Fibroblast of mammary gland (primary cell): ENCODE measurements around the gene GSG1.
"Not testable (repeated sequence)": the region's sequence is repeated elsewhere in the genome, so short reads cannot be mapped to it uniquely, and the experiment has no call there.

Experiments used
- DNase-seq: peaks from one replicate; pipeline ENCODE4 v3.0.0-alpha.2; 2010; ENCODE audit warnings: low read depth
- H3K4me3 ChIP-seq: 2 replicates; pipeline ENCODE4 v1.5.1; 2011; ENCODE audit warnings: low read depth, mild to moderate bottlenecking, low read length, moderate library complexity; ENCODE audit not compliant: control insufficient read depth
- TF ChIP-seq, protein P1 (sequence below): conservative IDR thresholded peaks from 2 replicates; pipeline ENCODE4 v1.5.1; 2011; ENCODE audit warnings: low read depth, low read length, inconsistent platforms; ENCODE audit not compliant: control insufficient read depth, insufficient read depth

Gene GSG1

GRCh38 chr12:13069380-13069779, 34.1 kb downstream of the GSG1 start:
- TF ChIP-seq, protein P1, sequence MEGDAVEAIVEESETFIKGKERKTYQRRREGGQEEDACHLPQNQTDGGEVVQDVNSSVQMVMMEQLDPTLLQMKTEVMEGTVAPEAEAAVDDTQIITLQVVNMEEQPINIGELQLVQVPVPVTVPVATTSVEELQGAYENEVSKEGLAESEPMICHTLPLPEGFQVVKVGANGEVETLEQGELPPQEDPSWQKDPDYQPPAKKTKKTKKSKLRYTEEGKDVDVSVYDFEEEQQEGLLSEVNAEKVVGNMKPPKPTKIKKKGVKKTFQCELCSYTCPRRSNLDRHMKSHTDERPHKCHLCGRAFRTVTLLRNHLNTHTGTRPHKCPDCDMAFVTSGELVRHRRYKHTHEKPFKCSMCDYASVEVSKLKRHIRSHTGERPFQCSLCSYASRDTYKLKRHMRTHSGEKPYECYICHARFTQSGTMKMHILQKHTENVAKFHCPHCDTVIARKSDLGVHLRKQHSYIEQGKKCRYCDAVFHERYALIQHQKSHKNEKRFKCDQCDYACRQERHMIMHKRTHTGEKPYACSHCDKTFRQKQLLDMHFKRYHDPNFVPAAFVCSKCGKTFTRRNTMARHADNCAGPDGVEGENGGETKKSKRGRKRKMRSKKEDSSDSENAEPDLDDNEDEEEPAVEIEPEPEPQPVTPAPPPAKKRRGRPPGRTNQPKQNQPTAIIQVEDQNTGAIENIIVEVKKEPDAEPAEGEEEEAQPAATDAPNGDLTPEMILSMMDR, result no peak
- DNase-seq, result no peak
- no peak overlapping the region for H3K4me3 ChIP-seq

DNA sequence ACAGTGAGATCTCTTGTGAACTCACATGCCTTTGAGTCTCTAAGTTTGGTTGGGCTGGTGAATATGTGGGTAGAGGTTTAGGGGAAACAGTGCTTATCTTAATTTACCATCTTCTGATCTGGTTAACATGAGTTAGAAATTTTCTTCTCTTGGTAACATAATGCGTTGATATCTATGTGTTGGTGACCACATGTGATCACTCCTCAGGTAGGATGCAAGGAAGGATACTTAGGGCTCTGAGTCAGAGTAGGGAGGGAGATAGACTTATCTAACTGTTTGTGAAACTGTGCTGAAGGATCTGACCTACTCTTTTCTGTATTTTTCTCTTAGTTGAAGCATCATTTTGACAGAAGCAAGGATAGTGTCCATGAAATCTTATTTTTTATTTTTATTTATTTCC, 36.1 kb downstream of the GSG1 start:
- H3K4me3 ChIP-seq, result no peak overlapping the region
- DNase-seq, result no peak
- TF ChIP-seq, protein P1, result no peak

DNA sequence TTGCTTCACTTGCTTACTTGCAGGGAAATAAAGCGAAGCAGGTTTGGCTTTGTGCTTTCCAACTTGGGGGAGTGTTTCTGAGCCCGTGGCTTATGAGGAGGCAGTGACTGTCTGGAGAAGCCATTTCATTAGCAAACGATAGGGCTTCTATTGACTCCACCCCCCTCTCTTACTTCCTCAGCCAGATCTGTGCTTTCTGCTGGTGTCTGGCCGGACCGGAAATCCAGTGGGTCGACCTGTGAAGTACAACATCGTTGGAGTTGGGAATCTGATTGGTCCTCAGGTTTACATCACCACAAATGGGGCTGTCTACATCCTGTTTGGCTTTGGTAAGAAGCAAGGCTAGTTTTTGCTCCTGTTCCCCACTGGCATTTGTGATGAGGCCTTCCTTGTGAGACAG, 37.0 kb downstream of the GSG1 start:
- no peak for DNase-seq
- H3K4me3 ChIP-seq, result no peak overlapping the region
- TF ChIP-seq, protein P1, result no peak

DNA sequence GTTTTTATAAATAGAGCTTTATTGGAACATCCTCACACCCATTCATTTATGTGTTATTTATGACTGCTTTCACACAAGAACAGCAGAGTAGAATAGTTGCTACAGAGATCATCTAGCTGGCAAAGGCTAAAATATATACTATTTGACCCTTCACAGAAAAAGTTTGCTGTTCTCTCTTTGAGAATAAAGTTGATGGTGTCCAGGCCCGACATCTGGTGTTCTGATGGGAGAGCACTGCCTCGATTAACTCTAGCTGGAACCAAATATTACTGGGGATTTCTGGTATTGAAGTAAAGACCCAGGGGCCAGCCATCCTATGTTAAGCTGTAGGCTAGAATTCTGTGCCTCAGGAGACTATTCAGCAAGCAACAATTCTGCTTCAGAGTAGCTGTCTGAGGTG, 37.5 kb downstream of the GSG1 start:
- no peak overlapping the region for H3K4me3 ChIP-seq
- TF ChIP-seq, protein P1, result no peak
- DNase-seq, result no peak

DNA sequence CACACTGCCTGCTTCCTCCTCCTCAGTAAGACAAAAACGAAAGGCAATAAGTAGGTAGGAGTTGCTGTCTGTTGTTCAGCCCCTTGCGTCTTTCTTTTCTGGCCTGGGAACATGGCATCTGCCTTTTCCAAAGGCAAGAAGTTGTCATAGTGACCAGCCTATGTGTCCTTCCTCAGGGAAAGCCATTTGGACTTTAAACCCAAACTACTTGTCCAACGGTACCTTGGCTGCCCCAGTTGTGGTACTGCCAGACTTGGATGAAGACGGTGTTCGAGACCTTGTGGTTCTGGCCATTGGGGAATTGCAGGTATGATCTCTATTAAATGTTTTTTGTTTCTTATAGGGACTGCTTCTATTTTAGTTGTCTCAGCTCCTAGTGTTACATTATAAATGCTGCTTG, 40.8 kb downstream of the GSG1 start:
- no peak overlapping the region for H3K4me3 ChIP-seq
- DNase-seq, result no peak
- TF ChIP-seq, protein P1, result no peak

DNA sequence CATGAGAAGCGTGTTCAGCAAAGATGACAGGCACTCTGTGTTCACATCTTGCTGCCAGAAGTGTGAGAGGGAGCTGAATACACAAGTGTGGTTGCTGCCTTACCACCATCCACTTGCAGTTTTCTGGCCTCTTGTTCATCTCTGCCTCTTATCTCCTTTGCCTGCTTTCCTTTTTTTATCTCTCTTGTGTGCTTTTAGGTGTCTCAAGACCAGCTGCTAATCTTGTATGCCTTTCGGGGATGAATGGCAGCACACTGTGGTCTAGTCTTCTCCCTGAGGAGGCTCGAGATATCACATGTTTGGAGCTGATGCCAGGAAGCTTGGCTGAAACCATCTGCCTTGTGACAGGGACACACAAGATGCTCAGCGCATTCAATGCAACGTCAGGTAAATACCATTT, 42.1 kb downstream of the GSG1 start:
- TF ChIP-seq, protein P1, result no peak
- no peak overlapping the region for H3K4me3 ChIP-seq
- no peak for DNase-seq

DNA sequence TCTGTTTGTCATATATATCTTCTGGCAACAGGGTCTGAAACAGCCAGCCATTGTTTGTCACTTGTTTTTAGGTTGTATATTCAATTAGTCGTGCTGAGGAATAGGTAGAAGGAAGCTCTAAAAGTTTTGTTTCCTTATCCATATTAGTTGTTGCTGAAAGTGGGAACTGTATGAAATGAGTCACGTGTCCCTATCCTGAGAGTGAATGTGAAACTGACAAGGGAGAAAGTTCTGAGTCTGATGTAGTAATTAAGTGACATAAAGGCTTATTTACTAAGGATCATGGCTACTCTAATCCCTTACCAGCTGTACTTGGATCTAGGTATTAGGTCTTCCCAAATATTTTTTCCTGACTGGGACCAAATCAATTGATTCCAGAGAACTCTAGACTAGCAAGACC, 42.9 kb downstream of the GSG1 start:
- TF ChIP-seq, protein P1, result no peak
- no peak overlapping the region for H3K4me3 ChIP-seq
- no peak for DNase-seq

DNA sequence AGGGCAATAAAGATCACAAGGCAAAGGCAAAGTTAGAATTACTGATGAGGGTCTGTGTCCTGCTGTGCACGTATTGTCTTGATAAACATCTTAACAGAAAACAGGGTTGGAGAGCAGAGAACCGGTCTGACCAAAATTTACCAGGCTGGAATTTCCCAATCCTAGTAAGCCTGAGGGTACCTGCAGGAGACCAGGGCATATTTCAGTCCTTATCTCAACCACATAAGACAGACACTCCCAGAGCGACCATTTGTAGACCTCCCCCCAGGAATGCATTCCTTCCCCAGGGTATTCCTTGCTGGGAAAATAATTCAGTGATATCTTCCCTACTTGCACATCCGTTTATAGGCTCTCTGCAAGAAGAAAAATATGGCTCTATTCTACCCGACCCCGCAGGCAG, 49.9 kb downstream of the GSG1 start:
- not testable (repeated sequence) for DNase-seq, H3K4me3 ChIP-seq
